KMS-11 (cell line): Measurements from ENCODE around the gene OGDH.

ENCODE experiments used
- H2AFZ ChIP-seq: fragments of 200-600 bp; sonication (generic); 2 replicates; pipeline ENCODE4 v1.6.1; 2016; ENCODE audit warnings: antibody characterized with exemption, mixed run types, low read depth
- H3K27ac ChIP-seq: fragments of 200-600 bp; sonication (generic); 2 replicates; pipeline ENCODE4 v1.6.1; 2016; ENCODE audit warnings: mild to moderate bottlenecking, mixed run types
- H3K27me3 ChIP-seq: fragments of 200-600 bp; sonication (generic); 2 replicates; pipeline ENCODE4 v1.6.1; 2017; ENCODE audit warnings: mild to moderate bottlenecking, low read depth, mixed run types, moderate library complexity; ENCODE audit not compliant: insufficient read depth
- H3K36me3 ChIP-seq: fragments of 200-600 bp; sonication (generic); 2 replicates; pipeline ENCODE4 v1.6.1; 2017; ENCODE audit warnings: mild to moderate bottlenecking, mixed run types; ENCODE audit not compliant: insufficient read depth
- H3K4me1 ChIP-seq: fragments of 200-600 bp; sonication (generic); 2 replicates; pipeline ENCODE4 v1.6.1; 2016; ENCODE audit warnings: mild to moderate bottlenecking, low read depth, mixed run types; ENCODE audit not compliant: poor library complexity, severe bottlenecking
- H3K4me2 ChIP-seq: fragments of 200-600 bp; sonication (generic); 2 replicates; pipeline ENCODE4 v1.7.0; 2016; ENCODE audit warnings: mild to moderate bottlenecking, mixed run types
- H3K4me3 ChIP-seq: fragments of 200-600 bp; sonication (generic); IDR thresholded peaks from 2 replicates; pipeline ENCODE4 v1.6.1; 2017; ENCODE audit warnings: low read depth, low read length, mixed read lengths; ENCODE audit not compliant: insufficient read depth
- H3K79me2 ChIP-seq: fragments of 200-600 bp; sonication (generic); 2 replicates; pipeline ENCODE4 v1.6.1; 2016; ENCODE audit warnings: low read depth, mixed run types; ENCODE audit not compliant: insufficient read depth
- H3K9ac ChIP-seq: fragments of 200-600 bp; sonication (generic); 2 replicates; pipeline ENCODE4 v1.6.1; 2016; ENCODE audit warnings: mild to moderate bottlenecking, mixed run types
- H4K20me1 ChIP-seq: fragments of 200-600 bp; sonication (generic); 2 replicates; pipeline ENCODE4 v1.6.1; 2016; ENCODE audit warnings: mild to moderate bottlenecking, mixed run types; ENCODE audit not compliant: insufficient read depth
- TF ChIP-seq, protein P1 (sequence below): fragments of 200-600 bp; sonication (generic); conservative IDR thresholded peaks from 2 replicates; pipeline ENCODE4 v1.6.1; 2017; ENCODE audit warnings: low read depth, mild to moderate bottlenecking, antibody characterized with exemption, low read length, moderate library complexity, mixed read lengths

OGDH gene

DNA sequence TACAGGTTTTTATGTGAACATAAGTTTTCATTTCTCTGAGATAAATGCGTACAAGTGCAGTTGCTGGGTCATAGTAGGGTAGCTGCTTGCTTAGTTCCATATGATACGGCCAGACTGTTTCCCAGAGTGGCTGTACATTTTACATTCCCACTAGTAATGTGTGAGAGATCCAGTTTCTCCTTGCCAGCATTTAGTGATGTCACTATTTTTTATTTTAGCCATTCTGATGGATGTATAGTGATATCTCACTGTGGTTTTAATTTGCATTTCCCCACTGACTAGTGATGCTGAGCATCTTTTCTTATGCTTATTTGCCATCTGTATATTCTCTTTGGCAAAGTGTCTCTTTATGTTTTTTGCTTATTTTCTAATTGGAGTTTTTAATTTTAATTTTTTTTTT lies 146.4 kb downstream of the OGDH start:
- Histone ChIP-seq H3K9ac (no peak overlapping the region), H3K4me1 (peaks cover 64% of the 10 kb centered on the region), H3K4me3 (no peak overlapping the region), H3K27me3 (no peaks in the 10 kb centered on the region), H3K27ac (peak overlapping the region; percentile 91; the same call in 1 of the 2 replicates), H2AFZ (no peak overlapping the region), H3K4me2 (peak overlapping the region; percentile 95; the same call in 1 of the 2 replicates), H3K79me2 (peaks cover 75% of the 10 kb centered on the region), H4K20me1 (peaks cover 2% of the 10 kb centered on the region; the same call in 1 of the 2 replicates), H3K36me3 (no peaks in the 10 kb centered on the region)
- TF ChIP-seq, protein P1, sequence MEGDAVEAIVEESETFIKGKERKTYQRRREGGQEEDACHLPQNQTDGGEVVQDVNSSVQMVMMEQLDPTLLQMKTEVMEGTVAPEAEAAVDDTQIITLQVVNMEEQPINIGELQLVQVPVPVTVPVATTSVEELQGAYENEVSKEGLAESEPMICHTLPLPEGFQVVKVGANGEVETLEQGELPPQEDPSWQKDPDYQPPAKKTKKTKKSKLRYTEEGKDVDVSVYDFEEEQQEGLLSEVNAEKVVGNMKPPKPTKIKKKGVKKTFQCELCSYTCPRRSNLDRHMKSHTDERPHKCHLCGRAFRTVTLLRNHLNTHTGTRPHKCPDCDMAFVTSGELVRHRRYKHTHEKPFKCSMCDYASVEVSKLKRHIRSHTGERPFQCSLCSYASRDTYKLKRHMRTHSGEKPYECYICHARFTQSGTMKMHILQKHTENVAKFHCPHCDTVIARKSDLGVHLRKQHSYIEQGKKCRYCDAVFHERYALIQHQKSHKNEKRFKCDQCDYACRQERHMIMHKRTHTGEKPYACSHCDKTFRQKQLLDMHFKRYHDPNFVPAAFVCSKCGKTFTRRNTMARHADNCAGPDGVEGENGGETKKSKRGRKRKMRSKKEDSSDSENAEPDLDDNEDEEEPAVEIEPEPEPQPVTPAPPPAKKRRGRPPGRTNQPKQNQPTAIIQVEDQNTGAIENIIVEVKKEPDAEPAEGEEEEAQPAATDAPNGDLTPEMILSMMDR: no peak

DNA sequence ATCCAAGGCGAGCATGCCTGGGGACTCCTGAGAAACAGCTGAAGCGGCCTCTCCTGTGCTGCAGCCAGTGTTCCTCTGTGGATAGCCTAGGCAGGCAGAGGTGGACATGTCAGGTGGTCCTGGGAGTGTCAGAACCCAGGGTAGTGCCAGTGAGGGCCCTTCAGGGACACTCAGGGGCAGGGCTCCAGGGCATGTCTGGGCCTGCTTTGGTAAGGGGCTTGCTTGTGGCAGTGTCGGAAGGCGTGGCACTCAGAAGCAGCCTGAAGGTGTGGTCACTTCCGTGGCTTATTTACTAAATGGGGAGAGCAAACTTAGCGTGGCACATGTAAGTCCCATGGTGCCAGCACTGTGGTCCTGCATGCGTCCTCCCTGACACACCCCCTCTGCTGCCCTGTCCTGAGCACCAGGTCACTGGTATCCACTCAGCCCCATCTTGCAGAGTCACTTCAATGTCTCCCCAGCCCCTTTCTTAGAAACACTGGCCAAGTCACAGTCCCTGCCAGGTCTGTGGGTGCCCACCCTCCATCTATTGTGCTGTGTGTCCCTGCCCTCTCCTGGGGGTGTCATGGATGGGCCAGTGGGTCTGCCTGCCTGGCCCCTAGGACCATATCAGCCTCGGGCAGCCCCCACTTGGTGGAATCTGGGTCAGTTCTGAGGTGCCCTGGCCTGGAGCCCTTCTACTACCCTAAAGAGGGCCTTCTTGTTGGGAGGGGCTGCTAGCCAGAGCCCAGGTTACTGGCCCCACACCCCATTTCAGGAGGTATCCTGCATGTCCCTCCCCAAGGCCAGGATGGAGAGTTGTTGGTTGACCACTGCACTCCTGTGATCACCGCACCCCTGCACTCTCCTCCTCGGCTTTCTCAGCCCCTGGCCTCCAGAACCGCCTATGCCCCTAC lies 148.6 kb downstream of the OGDH start:
- Histone ChIP-seq H4K20me1 (peaks cover 2% of the 10 kb centered on the region; the same call in 1 of the 2 replicates), H3K4me2 (no peak overlapping the region; the same call in 1 of the 2 replicates), H3K27me3 (no peaks in the 10 kb centered on the region), H3K36me3 (no peaks in the 10 kb centered on the region; the same call in 1 of the 2 replicates), H3K4me1 (peaks cover 57% of the 10 kb centered on the region), H3K9ac (no peak overlapping the region), H3K79me2 (peaks cover 64% of the 10 kb centered on the region), H3K27ac (no peak overlapping the region), H2AFZ (no peak overlapping the region), H3K4me3 (no peak overlapping the region)
- TF ChIP-seq, protein P1: no peak

DNA sequence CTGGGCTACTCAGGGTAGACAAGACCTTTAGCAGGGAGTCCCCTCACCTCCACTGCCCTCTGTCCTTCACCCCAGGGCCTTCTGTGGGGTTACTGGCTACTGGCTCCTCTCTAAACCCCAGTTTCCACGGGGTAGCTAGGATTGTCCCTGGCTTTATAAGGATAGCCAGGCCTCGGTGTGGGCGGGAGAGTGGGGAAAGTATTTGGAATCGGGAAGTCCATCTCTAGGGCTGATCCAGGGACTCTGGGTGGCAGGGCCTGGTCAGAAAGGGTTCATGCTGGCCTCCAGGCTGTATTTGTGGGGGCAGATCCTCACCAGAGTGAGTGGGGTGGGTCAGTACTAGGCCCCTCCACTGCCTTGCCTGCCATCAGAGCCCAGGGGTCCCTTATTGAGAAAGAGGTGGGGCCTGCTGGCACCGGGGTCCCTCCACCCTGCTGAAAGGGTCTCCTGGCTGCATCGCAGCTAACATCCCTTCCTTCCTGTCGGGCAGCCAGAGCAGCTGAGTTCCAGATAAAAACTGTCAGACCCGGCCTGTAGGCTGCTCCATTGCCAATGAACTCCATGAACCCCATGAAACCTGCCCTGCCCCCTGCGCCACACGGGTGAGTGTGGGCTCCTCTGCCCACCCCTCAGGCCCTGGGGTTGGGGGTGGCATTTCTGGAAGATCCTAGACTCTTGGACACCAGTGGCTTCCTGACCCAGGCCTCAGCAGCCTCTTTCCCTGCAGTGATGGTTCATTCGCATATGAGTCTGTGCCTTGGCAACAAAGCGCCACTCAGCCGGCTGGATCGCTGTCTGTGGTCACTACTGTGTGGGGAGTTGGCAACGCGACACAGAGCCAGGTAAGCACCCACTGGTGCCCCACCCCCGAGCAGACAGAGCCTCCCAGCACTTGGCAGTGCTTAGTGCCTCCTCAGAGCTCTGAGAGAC lies 149.5 kb downstream of the OGDH start:
- Histone ChIP-seq H4K20me1 (peaks cover 2% of the 10 kb centered on the region; the same call in 1 of the 2 replicates), H3K36me3 (no peaks in the 10 kb centered on the region; the same call in 1 of the 2 replicates), H3K4me3 (no peak overlapping the region), H3K4me1 (peaks cover 48% of the 10 kb centered on the region), H3K27ac (no peak overlapping the region), H3K4me2 (no peak overlapping the region), H2AFZ (no peak overlapping the region), H3K9ac (no peak overlapping the region), H3K27me3 (no peaks in the 10 kb centered on the region), H3K79me2 (peaks cover 56% of the 10 kb centered on the region)
- TF ChIP-seq, protein P1: no peak

DNA sequence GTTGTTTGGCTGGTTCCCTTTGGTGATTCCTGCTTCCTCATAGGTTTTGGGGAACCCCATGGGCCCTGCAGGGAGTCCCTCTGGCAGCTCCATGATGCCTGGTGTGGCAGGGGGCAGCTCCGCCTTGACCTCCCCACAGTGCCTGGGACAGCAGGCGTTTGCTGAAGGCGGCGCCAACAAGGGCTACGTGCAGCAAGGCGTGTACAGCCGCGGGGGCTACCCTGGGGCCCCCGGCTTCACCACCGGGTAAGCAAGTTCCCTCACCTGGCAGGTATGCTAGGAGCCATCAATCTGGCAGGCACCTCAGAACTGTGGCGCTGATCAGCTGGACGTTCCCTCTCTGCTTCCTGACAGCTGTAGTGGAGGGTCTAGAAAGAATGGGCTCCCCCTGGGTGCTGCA lies 150.5 kb downstream of the OGDH start:
- peaks cover 2% of the 10 kb centered on the region; the same call in 1 of the 2 replicates for H4K20me1 ChIP-seq

More for the DNA sequence above, 150.5 kb downstream of the OGDH start:
- Histone ChIP-seq H3K36me3 (no peaks in the 10 kb centered on the region; the same call in 1 of the 2 replicates), H3K4me2 (no peak overlapping the region), H3K27ac (no peak overlapping the region), H2AFZ (no peak overlapping the region), H3K27me3 (no peaks in the 10 kb centered on the region), H3K9ac (no peak overlapping the region), H3K4me1 (peaks cover 39% of the 10 kb centered on the region), H3K79me2 (peaks cover 51% of the 10 kb centered on the region), H3K4me3 (no peak overlapping the region)
- TF ChIP-seq, protein P1: no peak
